ENCODE measurements around the gene GIMD1.
"Not testable (repeated sequence)": the region's sequence is repeated elsewhere in the genome, so short reads cannot be mapped to it uniquely, and the experiment has no call there.

The GIMD1 gene
- 0 reads per million in 2 donors for total RNA-seq

DNA sequence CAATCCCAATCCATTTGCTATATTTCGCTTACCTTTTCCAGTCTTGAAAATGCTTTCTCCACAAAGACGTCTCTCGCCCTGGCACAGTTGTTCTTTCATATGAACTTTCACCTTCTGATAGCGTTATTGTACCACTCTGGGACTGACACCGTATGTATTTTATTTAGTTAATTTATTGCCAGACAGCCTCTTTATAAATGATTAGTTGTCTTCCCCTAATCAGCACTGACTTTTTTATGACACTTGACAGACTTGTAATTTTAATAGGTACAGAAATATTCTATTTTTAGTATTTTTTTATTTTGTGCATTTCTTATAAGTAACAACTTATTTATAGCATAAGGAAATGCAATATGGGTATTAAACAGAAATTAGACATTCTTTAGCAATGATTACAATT is at the start of gene GIMD1:
GIMD1 (minus strand) TSS at position 101 of the 400 bp plus-strand sequence. CDS start 1,343 bp downstream, outside the sequence.
- DNase-seq: no peak

- DNase-seq: no peak
These were observed 45.8 kb upstream of the GIMD1 start for GRCh38 chr4:106414366-106414765.

DNA sequence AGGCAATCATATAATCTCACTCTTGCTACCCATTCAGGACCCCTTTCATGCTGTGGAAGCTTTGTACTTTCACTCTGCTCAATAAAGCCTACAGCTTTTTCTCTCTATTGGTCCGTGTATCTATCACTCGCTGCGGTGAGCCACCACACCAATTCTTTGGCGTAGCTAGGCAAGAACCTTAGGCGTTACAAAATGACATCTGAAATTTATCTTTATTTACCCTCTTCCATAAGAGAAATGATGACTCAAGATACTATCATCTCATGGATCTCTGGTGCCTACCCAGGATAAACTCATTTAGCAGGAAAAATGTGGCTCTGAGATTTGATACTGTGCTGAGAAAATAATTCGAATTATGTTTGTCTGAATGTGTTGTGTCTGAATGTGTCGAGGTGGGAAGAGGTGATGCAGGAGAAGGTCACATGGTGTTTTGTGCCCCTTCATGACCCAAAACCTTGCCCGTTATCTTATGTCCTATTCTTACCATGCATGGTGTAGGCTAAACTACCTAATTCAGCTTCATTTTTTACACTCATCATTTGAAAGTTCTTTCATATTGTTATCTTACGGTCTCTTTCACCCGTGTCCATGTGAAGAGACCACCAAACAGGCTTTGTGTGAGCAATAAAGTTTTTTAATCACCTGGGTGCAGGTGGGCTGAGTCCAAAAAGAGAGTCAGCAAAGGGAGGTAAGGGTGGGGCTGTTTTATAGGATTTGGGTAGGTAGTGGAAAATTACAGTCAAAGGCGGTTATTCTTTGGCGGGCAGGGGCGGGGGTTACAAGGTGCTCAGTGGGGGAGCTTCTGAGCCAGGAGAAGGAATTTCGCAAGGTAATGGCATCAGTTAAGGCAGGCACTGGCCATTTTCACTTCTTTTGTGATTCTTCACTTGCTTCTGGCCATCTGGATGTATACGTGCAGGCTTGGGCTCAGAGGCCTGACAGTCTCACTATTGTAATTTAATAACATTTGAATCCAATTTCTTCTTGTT is 41.6 kb upstream of the GIMD1 start:
- DNase-seq: no peak

DNA sequence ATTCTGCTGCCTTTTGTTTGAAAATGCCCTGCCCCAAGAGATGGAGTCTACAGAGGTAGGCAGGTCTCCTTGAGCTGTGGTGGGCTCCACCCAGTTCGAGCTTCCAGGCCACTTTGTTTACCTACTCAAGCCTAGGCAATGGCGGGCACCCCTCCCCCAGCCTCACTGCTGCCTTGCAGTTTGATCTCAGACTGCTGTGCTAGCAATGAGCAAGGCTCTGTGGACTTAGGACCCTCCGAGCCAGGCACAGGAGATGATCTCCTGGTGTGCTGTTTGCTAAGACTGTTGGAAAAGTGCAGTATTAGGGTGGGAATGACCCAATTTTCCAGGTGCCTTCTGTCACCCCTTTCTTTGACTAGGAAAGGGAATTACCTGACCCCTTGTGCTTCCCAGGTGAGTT is 39.4 kb upstream of the GIMD1 start:
- not testable (repeated sequence) for DNase-seq

DNA sequence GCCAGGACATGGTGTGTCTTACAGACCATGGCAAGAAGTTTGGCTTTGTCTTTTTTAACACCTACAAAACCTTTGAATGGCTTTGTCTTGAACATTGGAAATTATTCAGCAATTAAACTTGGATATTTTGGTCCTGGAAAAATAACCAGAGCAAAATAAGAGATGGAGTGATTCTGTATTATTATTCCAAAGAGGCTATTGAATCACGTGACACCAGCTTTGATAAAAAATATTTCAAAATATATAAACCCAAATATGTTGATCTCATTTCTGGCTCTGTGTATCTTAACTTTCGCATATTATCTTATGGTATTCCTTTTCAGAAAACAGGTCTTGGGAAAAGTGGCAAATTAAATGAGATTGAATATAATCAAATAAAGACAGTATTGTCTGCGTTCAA is 32.6 kb upstream of the GIMD1 start:
- no peak for DNase-seq

DNA sequence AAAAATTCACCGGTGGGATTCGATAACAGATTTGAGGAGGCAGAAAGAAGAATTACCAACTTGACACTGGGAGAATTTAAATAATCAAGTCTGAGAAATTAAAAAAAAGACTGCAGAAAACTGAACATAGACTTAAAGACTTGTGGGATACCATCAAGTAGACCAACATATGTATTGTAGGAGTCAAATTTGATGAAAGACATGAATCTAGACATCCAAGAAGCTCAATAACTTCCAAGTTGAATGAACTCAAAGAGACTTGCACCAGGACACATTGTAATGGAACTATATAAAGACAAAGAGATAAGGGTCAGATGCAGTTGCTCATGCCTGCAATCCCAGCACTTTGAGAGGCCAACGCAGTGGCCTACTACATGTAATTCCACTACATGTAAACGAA is 30.3 kb upstream of the GIMD1 start:
- DNase-seq: not testable (repeated sequence)

DNA sequence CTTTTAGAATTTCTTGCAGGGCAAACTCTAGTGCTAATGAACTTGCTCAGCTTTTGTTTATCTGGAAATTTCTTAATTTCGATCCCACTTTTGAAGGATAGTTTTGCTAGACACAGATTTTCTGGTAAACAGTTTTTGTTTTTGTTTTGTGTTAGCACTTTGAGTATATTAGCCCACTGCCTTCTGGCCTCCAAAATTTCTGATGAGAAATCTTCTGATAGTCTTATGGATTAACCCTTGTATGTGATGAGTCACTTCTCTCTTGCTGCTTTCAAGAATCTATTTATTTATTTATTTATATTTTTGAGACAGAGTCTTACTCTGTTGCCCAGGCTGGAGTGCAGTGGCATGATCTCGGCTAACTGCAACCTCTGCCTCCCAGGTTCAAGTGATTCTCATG is 27.0 kb upstream of the GIMD1 start:
- no peak for DNase-seq

GRCh38 chr4:106385853-106386393 is 17.3 kb upstream of the GIMD1 start:
- DNase-seq: no peak

GRCh38 chr4:106384878-106385277 is 16.3 kb upstream of the GIMD1 start:
- no peak for DNase-seq

- no peak for DNase-seq
These were observed 11.6 kb upstream of the GIMD1 start for GRCh38 chr4:106380179-106380578.

GRCh38 chr4:106373026-106373425 is 4.4 kb upstream of the GIMD1 start:
- DNase-seq: no peak

DNA sequence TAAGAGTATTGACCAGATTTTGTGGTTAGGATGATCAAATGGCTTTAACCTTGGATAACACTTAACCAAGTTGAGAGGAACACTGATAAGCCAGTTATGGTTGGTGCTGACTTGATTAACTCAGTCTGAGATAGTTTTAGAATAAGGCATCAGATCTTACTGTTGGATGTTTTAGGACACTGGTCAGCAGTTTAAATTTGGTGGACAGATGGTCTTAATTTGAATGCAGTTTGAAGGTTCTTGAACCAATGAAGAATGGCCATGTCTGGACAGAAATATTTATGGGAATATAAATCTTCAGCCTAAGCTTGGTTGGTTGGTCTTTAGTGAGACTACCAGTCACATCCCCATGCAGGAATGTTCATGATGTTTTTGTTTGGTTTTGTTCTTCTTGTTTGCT is 2.6 kb upstream of the GIMD1 start:
- DNase-seq: no peak

DNA sequence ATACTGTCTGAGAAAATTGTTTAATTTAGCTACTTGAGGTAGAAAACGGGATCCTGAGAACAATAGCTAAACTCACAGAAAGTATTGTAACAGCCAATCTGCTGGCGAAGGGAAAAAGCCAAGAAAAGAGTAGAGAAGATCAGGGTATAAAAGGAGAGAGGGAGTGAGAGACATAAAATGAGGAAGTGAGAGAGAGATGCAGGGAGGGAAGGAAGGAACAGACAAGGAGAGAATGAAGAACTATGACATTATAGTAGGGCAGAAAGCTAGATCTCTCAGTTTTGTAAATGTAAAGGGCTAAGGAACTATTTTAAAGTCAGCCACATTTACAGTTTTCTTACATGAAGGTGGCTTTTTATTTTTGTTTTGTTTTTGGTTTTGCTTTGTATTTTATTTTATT is 1.6 kb upstream of the GIMD1 start:
- no peak for DNase-seq

GRCh38 chr4:106369456-106370060 is 980 bp upstream of the GIMD1 start:
- DNase-seq: no peak

DNA sequence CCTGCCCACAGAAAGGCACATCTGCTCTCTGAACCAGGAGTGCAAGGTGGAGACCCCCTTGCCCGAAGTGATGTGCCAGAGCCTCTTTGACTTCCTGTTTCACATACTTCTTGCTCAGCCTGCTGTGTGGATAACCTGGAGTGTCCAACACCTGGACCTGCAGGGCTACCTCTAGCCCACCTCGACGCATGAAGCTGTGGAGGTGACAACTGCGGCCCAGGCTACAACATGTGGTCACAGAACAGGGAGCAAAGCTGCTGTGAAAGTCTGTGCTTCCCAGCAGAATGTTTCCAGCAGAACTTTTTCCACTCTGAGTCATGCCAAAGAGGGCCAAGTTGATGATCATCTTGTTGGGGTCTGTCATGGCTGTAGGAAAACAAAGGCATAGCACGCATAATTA is 1.5 kb downstream of the GIMD1 start:
- DNase-seq: no peak

- DNase-seq: no peak
These were observed 2.6 kb downstream of the GIMD1 start for GRCh38 chr4:106366026-106366425.

GRCh38 chr4:106365613-106366012 is 3.0 kb downstream of the GIMD1 start:
- DNase-seq: no peak

- no peak for DNase-seq
These were observed 4.3 kb downstream of the GIMD1 start for GRCh38 chr4:106364282-106364681.

GRCh38 chr4:106362086-106362825 is 6.3 kb downstream of the GIMD1 start:
- DNase-seq: no peak

GRCh38 chr4:106358899-106359298 is 9.7 kb downstream of the GIMD1 start:
- no peak for DNase-seq

DNA sequence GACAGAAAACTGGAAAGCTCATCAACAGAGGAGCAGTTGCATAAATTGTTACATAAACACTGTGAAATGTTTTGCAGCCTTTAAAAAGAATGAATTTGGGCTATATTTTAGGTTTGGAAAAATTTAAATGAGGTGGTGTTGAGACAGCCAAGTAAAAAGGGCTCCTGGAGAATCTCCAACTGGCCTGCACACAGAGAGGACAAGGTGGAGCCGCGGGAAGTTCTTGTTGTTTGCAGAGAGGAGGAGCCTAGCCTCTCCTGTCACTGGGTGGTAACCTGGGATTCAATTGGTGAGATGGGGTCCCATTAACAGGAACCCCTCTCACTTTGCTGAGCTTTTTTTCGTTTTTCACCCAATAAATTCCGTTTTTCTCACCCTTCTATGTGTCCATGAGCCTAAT is 13.4 kb downstream of the GIMD1 start:
- DNase-seq: no peak

GRCh38 chr4:106353786-106354185 is 14.8 kb downstream of the GIMD1 start:
- no peak for DNase-seq

DNA sequence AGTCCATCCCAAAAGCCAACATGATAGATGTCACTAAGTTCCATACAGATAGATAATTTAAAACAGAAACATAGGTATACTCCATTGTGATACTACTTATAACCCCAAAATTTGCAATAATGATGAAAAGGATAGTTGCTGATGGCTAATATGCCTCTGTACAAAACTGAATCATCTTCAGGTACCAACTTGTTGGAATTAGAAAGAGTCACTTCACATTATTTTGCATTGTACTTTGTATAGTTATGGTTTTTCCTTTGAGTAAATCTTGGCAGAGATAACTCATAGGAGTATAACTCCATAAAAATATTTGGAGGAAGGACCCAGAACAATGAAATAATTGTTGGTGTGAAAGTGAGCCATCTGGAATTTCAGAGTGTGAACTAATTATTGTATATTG is 17.6 kb downstream of the GIMD1 start:
- no peak for DNase-seq

Data from T-helper 9 cell (primary cell).